ENCODE measurements around the gene WDFY1.

- TF ChIP-seq CTCF (IDR thresholded peaks at IDR 0.05) (no peak), EZH2 (IDR thresholded peaks at IDR 0.05) (no peak), EZH2phosphoT487 (IDR thresholded peaks at IDR 0.05) (no peak)
These were observed 77.1 kb downstream of the WDFY1 start for GRCh38 chr2:223868005-223868404.
